H7 (cell line): ENCODE measurements around the gene MOAP1. TPM values are rescaled to one million over a fixed set of nuclear protein-coding genes. Genes with fewer than 3 reads are reported as not detected.
"Not testable (repeated sequence)": the region's sequence is repeated elsewhere in the genome, so short reads cannot be mapped to it uniquely, and the experiment has no call there.

Experiments
- DNase-seq: peaks from one replicate; pipeline ENCODE4 v3.0.0; 2012
- H3K27me3 ChIP-seq: 2 replicates; pipeline ENCODE4 v1.6.0; 2011; ENCODE audit warnings: mild to moderate bottlenecking, low read length; ENCODE audit not compliant: control insufficient read depth, insufficient read depth
- H3K36me3 ChIP-seq: replicated peaks from 2 replicates; pipeline ENCODE4 v1.5.1; 2011; ENCODE audit warnings: low read length; ENCODE audit not compliant: control insufficient read depth, insufficient read depth
- H3K4me3 ChIP-seq: 2 replicates; pipeline ENCODE4 v1.5.1; 2011; ENCODE audit warnings: low read depth, mild to moderate bottlenecking, control low read depth, low read length, moderate library complexity; ENCODE audit not compliant: insufficient read depth
- total RNA-seq: library from RNA; depleted of rRNA; stranded (reverse); fragments of >200 nt; shearing (Covaris generic); gene quantifications from 2 replicates; pipeline ENCODE4 v1.2.3, GENCODE V29; 2014

The MOAP1 gene
- total RNA-seq, 1 experiment from 2014 or later, result 17.9 TPM

DNA sequence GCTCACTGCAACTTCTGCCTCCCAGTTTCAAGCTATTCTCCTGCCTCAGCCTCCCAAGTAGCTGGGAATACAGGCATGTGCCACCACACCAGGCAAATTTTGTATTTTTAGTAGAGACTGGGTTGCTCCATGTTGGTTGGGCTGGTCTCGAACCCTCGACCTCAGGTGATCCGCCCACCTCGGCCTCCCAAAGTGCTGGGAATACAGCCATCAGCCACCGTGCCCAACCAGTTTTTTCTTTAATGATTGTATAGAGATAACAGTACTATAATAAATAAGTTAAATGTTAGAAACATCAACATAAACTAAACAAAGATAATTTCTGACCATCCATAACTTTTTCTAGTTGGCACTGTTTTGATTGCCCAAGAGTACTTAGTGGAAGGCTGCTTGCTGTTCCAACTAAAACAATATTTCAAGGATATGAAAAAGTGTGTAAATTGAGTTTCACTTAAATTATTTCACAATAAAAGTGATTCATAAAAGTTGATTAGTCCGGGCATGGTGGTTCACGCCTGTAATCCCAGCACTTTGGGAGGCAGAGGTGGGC, 16.5 kb upstream of the MOAP1 start:
- Histone ChIP-seq H3K27me3 (no peaks in the 10 kb centered on the region), H3K4me3 (no peak overlapping the region), H3K36me3 (no peaks in the 10 kb centered on the region)
- DNase-seq, result no peak

DNA sequence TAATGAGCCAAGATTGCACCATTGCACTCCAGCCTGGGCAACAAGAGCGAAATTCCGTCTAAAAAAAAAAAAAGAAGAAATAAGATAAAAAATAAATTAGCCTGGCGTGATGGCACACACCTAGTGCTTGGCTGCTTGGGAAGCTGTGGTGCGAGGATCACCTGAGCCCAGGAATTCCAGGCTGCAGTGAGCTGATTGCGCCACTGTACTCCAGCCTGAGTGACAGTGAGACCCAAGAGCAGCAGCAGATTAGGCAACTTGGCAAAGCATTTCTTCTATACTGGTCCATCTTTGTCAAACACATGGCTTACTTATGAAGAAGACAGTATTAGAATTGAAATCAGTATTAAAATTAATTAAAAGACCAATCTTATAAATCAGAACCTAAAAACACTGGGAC, 15.9 kb upstream of the MOAP1 start:
- Histone ChIP-seq H3K36me3 (no peaks in the 10 kb centered on the region), H3K27me3 (no peaks in the 10 kb centered on the region), H3K4me3 (no peak overlapping the region)
- no peak for DNase-seq

- DNase-seq, result no peak
- Histone ChIP-seq H3K4me3 (no peak overlapping the region), H3K36me3 (no peaks in the 10 kb centered on the region), H3K27me3 (no peaks in the 10 kb centered on the region)
Observed at GRCh38 chr14:93199031-93199430, 14.3 kb upstream of the MOAP1 start.

DNA sequence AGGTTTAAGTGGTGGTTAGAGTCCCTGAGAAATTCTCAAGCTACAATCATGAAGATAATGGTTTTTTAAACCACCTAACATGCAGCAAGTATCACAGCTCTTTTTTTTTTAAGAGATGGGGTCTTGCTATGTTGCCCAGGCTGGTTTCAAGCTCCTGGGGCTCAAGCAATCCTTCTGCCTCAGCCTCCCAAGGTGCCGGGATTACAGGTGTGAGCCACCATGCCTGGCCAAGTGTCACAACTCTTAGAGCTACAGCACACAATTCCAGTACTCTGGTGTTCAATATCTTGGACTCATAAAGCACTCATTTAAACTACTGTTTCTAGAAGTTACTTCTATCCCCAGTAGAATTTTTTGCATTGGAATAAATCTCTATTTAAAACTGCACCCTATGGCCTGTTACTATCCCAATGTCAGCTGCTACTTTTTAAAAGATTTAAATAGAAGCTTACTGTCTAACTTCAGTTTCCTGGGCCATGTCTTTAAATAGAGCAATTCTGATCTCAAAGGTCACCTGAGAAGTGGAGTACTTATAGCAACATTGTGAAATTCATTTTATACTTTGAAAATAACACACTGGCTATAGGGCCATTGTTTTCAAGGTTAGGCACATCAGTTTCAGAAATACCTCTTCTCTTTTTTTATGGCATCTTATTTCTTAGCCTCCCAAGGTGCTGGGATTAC, 10.8 kb upstream of the MOAP1 start:
- Histone ChIP-seq H3K36me3 (no peaks in the 10 kb centered on the region), H3K27me3 (no peaks in the 10 kb centered on the region), H3K4me3 (no peak overlapping the region)
- no peak for DNase-seq

- Histone ChIP-seq H3K4me3 (no peak overlapping the region), H3K27me3 (no peaks in the 10 kb centered on the region), H3K36me3 (peaks cover 3% of the 10 kb centered on the region; the same call in 1 of the 2 replicates)
- no peak for DNase-seq
Observed at GRCh38 chr14:93186956-93187355, 2.3 kb upstream of the MOAP1 start.

- H3K36me3 ChIP-seq, result peaks cover 3% of the 10 kb centered on the region; the same call in 1 of the 2 replicates
- DNase-seq, result no peak
- H3K4me3 ChIP-seq, result no peak overlapping the region
- no peaks in the 10 kb centered on the region for H3K27me3 ChIP-seq
Observed at GRCh38 chr14:93186466-93186865, 1.8 kb upstream of the MOAP1 start.

- H3K27me3 ChIP-seq, result no peaks in the 10 kb centered on the region
- H3K4me3 ChIP-seq, result peak overlapping the region; percentile 79
- peaks cover 3% of the 10 kb centered on the region; the same call in 1 of the 2 replicates for H3K36me3 ChIP-seq
- no peak for DNase-seq
Observed at GRCh38 chr14:93185349-93185720, 638 bp upstream of the MOAP1 start.

GRCh38 chr14:93183596-93184317, 940 bp downstream of the MOAP1 start:
- DNase-seq, result no peak
- peak overlapping the region; percentile 79 for H3K4me3 ChIP-seq
- H3K27me3 ChIP-seq, result no peaks in the 10 kb centered on the region
- H3K36me3 ChIP-seq, result peaks cover 3% of the 10 kb centered on the region; the same call in 1 of the 2 replicates

DNA sequence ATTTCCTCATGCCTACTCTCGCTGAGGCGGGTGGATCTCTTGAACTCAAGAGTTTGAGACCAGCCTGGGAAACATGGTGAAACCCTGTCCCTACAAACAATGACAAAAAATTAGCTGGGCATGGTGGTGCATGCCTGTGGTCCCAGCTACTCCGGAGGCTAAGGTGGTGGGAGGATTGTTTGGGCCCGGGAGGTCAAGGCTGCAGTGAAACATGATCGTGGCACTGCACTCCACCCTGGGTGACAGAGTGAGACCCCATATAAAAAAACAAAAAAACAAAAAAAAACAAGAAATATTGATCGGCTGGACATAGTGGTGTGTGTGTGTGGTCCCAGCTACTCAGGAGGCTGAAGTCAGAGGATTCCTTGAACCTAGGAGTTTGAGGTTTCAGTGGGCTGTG, 9.2 kb downstream of the MOAP1 start:
- H3K4me3 ChIP-seq, result no peak overlapping the region
- no peaks in the 10 kb centered on the region for H3K27me3 ChIP-seq
- no peaks in the 10 kb centered on the region for H3K36me3 ChIP-seq
- DNase-seq, result no peak

DNA sequence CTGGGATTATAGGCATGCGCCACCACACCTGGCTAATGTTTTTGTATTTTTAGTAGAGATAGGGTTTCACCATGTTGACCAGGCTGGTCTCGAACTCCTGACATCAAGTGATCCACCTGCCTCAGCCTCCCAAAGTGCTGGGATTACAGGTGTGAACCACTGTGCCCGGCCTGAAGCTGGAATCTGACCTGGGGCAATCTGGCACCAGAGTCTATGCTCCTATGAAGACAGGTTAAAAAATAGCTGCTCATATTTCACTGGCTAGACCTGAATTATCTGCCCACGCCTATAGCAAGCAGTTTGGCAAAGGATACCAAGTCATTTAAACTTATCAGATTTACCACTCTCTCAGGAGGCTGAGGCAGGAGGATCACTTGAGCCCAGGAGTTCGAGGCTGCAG, 10.0 kb downstream of the MOAP1 start:
- H3K4me3 ChIP-seq, H3K27me3 ChIP-seq, DNase-seq, H3K36me3 ChIP-seq: not testable (repeated sequence)

GRCh38 chr14:93173943-93174395, 10.7 kb downstream of the MOAP1 start:
- H3K4me3 ChIP-seq, result no peak overlapping the region
- H3K36me3 ChIP-seq, result no peaks in the 10 kb centered on the region
- no peak for DNase-seq

GRCh38 chr14:93171376-93171775, 13.3 kb downstream of the MOAP1 start:
- Histone ChIP-seq H3K36me3 (no peaks in the 10 kb centered on the region), H3K4me3 (no peak overlapping the region), H3K27me3 (no peaks in the 10 kb centered on the region)
- no peak for DNase-seq

More at GRCh38 chr14:93173943-93174395, 10.7 kb downstream of the MOAP1 start:
- no peaks in the 10 kb centered on the region for H3K27me3 ChIP-seq

DNA sequence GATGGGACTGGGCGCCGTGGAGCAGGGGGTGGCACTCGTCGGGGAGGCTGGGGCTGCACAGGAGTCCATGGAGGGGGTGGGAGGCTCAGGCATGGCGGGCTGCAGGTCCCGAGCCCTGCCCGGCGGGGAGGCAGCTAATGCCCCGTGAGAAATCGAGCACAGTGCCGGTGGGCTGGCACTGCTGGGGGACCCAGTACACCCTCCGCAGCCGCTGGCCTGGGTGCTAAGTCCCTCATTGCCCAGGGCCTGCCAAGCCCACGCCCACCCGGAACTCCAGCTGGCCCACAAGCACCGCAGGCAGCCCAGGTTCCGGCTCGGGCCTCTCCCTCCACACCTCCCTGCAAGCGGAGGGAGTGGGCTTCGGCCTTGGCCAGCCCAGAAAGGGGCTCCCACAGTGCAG, 14.6 kb downstream of the MOAP1 start:
- not testable (repeated sequence) for DNase-seq, H3K36me3 ChIP-seq, H3K4me3 ChIP-seq, H3K27me3 ChIP-seq

- H3K4me3 ChIP-seq, result not testable (repeated sequence)
Observed at GRCh38 chr14:93169619-93170018, 15.1 kb downstream of the MOAP1 start.

GRCh38 chr14:93168610-93169009, 16.1 kb downstream of the MOAP1 start:
- H3K27me3 ChIP-seq, result not testable (repeated sequence)

More at GRCh38 chr14:93169619-93170018, 15.1 kb downstream of the MOAP1 start:
- H3K36me3 ChIP-seq, H3K27me3 ChIP-seq, DNase-seq: not testable (repeated sequence)

More at GRCh38 chr14:93168610-93169009, 16.1 kb downstream of the MOAP1 start:
- not testable (repeated sequence) for DNase-seq, H3K36me3 ChIP-seq, H3K4me3 ChIP-seq
